Measurements from ENCODE around the gene MFAP3. TPM values are rescaled to one million over a fixed set of nuclear protein-coding genes. Genes with fewer than 3 reads are reported as not detected.
"Not testable (repeated sequence)": the region's sequence is repeated elsewhere in the genome, so short reads cannot be mapped to it uniquely, and the experiment has no call there.

Gene MFAP3
- polyA plus RNA-seq, 1 donor from 2014 or later, result 103 TPM

DNA sequence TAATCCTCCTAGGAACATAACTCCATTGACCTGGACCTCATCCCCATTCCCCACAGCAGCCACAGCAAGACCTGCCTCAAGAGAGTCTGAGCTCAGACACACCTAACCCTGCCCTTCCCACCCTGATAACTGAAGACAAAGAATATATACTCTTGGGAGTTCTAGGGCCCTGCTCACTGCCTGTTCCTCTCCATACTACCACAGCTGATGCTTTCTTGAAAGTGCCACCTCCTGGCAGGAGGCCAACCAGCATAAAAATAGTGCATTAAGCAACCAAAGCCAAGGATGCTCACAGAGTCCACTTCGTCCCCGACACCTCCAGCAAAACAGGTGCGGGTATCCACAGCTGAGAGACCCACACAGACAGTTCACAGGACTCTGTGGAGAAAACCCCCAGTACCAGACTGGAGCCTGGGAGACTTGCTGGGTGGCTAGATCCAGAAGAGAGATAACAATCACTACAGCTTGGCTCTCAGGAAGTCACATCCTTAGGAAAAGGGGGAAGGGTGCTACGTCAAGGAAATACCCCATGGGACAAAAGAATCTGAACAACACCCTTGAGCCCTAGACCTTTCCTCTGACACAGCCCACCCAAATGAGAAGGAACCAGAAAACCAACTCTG is 23.6 kb upstream of the MFAP3 start:
- H3K9ac ChIP-seq (ENCODE audit: low read length), result no peak overlapping the region
- no peak overlapping the region for H3K4me3 ChIP-seq (ENCODE audit: low read length)
- no peak overlapping the region for H3K27ac ChIP-seq (ENCODE audit: low read length)
- H3K27me3 ChIP-seq (ENCODE audit: insufficient read depth, low read depth, low read length), result no peaks in the 10 kb centered on the region
- no peaks in the 10 kb centered on the region for H3K79me2 ChIP-seq (replicated peaks; ENCODE audit: insufficient read depth, low read length)
- no peak overlapping the region for H2AFZ ChIP-seq (ENCODE audit: low read depth, low read length)
- H3K4me2 ChIP-seq (ENCODE audit: low read length), result no peak overlapping the region
- no peaks in the 10 kb centered on the region for H3K9me3 ChIP-seq (ENCODE audit: low read length)
- no peaks in the 10 kb centered on the region for H3K36me3 ChIP-seq (ENCODE audit: insufficient read depth, low read length)
- no peaks in the 10 kb centered on the region for H4K20me1 ChIP-seq (ENCODE audit: insufficient read depth)
- no peaks in the 10 kb centered on the region for H3F3A ChIP-seq (ENCODE audit: insufficient read depth, low read length, poor library complexity, severe bottlenecking)
- TF ChIP-seq MXI1 (conservative IDR thresholded peaks at IDR 0.05; ENCODE audit: poor library complexity, severe bottlenecking) (no peak), RAD21 (conservative IDR thresholded peaks at IDR 0.05) (no peak), EP300 (conservative IDR thresholded peaks at IDR 0.05; ENCODE audit: poor library complexity, severe bottlenecking) (no peak), TAF1 (IDR thresholded peaks at IDR 0.05; ENCODE audit: low read depth) (no peak), EZH2 (IDR thresholded peaks at IDR 0.05; ENCODE audit: borderline replicate concordance, insufficient read depth, low read length, poor library complexity, severe bottlenecking) (no peak), POLR2AphosphoS5 (IDR thresholded peaks at IDR 0.05) (no peak), SMC3 (conservative IDR thresholded peaks at IDR 0.05; ENCODE audit: poor library complexity) (no peak)
- TF ChIP-seq, protein P1, sequence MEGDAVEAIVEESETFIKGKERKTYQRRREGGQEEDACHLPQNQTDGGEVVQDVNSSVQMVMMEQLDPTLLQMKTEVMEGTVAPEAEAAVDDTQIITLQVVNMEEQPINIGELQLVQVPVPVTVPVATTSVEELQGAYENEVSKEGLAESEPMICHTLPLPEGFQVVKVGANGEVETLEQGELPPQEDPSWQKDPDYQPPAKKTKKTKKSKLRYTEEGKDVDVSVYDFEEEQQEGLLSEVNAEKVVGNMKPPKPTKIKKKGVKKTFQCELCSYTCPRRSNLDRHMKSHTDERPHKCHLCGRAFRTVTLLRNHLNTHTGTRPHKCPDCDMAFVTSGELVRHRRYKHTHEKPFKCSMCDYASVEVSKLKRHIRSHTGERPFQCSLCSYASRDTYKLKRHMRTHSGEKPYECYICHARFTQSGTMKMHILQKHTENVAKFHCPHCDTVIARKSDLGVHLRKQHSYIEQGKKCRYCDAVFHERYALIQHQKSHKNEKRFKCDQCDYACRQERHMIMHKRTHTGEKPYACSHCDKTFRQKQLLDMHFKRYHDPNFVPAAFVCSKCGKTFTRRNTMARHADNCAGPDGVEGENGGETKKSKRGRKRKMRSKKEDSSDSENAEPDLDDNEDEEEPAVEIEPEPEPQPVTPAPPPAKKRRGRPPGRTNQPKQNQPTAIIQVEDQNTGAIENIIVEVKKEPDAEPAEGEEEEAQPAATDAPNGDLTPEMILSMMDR (IDR thresholded peaks at IDR 0.05; ENCODE audit: poor library complexity, severe bottlenecking), result no peak
- TF ChIP-seq, protein P2, sequence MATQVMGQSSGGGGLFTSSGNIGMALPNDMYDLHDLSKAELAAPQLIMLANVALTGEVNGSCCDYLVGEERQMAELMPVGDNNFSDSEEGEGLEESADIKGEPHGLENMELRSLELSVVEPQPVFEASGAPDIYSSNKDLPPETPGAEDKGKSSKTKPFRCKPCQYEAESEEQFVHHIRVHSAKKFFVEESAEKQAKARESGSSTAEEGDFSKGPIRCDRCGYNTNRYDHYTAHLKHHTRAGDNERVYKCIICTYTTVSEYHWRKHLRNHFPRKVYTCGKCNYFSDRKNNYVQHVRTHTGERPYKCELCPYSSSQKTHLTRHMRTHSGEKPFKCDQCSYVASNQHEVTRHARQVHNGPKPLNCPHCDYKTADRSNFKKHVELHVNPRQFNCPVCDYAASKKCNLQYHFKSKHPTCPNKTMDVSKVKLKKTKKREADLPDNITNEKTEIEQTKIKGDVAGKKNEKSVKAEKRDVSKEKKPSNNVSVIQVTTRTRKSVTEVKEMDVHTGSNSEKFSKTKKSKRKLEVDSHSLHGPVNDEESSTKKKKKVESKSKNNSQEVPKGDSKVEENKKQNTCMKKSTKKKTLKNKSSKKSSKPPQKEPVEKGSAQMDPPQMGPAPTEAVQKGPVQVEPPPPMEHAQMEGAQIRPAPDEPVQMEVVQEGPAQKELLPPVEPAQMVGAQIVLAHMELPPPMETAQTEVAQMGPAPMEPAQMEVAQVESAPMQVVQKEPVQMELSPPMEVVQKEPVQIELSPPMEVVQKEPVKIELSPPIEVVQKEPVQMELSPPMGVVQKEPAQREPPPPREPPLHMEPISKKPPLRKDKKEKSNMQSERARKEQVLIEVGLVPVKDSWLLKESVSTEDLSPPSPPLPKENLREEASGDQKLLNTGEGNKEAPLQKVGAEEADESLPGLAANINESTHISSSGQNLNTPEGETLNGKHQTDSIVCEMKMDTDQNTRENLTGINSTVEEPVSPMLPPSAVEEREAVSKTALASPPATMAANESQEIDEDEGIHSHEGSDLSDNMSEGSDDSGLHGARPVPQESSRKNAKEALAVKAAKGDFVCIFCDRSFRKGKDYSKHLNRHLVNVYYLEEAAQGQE (IDR thresholded peaks at IDR 0.05; ENCODE audit: borderline replicate concordance), result no peak
- no peaks in the 10 kb centered on the region for H3K9me2 ChIP-seq (ENCODE audit: insufficient read depth, low read length)

DNA sequence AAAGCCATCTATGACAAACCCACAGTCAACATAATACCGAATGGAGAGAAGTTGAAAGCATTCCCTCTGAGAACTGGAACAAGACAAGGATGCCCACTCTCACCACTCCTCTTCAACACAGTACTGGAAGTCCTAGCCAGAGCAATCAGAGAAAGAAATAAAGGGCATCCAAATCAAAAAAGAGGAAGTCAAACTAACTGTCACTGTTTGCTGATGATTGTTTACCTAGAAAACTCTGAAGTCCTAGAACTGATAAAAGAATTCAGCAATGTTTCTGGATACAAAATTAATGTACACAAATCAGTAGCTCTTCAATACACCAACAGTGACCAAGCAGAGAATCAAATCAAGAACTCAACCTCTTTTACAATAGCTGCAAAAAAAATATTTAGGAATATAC is 19.8 kb upstream of the MFAP3 start:
- not testable (repeated sequence) for H3K9me3 ChIP-seq (ENCODE audit: low read length); H3K9ac ChIP-seq (ENCODE audit: low read length); H3K79me2 ChIP-seq (replicated peaks; ENCODE audit: insufficient read depth, low read length); H3K27me3 ChIP-seq (ENCODE audit: insufficient read depth, low read depth, low read length); H2AFZ ChIP-seq (ENCODE audit: low read depth, low read length); H3K4me3 ChIP-seq (ENCODE audit: low read length); H3K4me2 ChIP-seq (ENCODE audit: low read length); H3K9me2 ChIP-seq (ENCODE audit: insufficient read depth, low read length); H3K27ac ChIP-seq (ENCODE audit: low read length); H3F3A ChIP-seq (ENCODE audit: insufficient read depth, low read length, poor library complexity, severe bottlenecking); H4K20me1 ChIP-seq (ENCODE audit: insufficient read depth); H3K36me3 ChIP-seq (ENCODE audit: insufficient read depth, low read length)

DNA sequence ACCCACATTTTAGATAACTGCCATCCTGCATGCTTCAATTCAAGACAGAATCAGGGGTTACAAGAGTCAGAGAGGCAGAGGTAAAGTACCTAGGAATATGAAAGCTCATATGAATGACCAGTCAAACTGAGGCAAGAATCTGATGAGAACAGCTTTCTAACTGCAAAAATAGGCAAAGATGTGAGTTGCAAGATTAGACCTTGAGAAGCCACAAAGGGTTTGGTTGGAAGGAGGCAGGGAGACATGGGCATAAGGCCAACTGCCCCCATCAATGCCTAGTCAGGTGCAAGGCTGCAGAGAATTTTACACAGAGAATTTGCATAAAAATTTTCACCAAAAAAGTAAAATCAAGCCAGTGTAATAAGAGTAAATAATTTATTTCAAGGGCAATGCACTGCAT is 12.8 kb upstream of the MFAP3 start:
- H3K9me3 ChIP-seq (ENCODE audit: low read length), result no peaks in the 10 kb centered on the region
- H3F3A ChIP-seq (ENCODE audit: insufficient read depth, low read length, poor library complexity, severe bottlenecking), result no peaks in the 10 kb centered on the region
- no peaks in the 10 kb centered on the region for H3K9me2 ChIP-seq (ENCODE audit: insufficient read depth, low read length)
- no peak overlapping the region for H3K4me3 ChIP-seq (ENCODE audit: low read length)
- no peaks in the 10 kb centered on the region for H3K79me2 ChIP-seq (replicated peaks; ENCODE audit: insufficient read depth, low read length)
- TF ChIP-seq TAF1 (IDR thresholded peaks at IDR 0.05; ENCODE audit: low read depth) (no peak), EP300 (conservative IDR thresholded peaks at IDR 0.05; ENCODE audit: poor library complexity, severe bottlenecking) (no peak), POLR2AphosphoS5 (IDR thresholded peaks at IDR 0.05) (no peak)
- no peaks in the 10 kb centered on the region for H3K27me3 ChIP-seq (ENCODE audit: insufficient read depth, low read depth, low read length)
- no peak overlapping the region for H2AFZ ChIP-seq (ENCODE audit: low read depth, low read length)
- H3K4me2 ChIP-seq (ENCODE audit: low read length), result no peak overlapping the region
- H3K36me3 ChIP-seq (ENCODE audit: insufficient read depth, low read length), result no peaks in the 10 kb centered on the region
- H3K27ac ChIP-seq (ENCODE audit: low read length), result no peak overlapping the region
- H3K9ac ChIP-seq (ENCODE audit: low read length), result no peak overlapping the region
- no peaks in the 10 kb centered on the region for H4K20me1 ChIP-seq (ENCODE audit: insufficient read depth)

Measured in neural cell (in vitro differentiated cells).